Measurements from ENCODE around the gene POLR3A. TPM values are rescaled to one million over a fixed set of nuclear protein-coding genes. Genes with fewer than 3 reads are reported as not detected.

The POLR3A gene
- total RNA-seq, 4 donors from 2014 or later, result 10.0 to 19.4 (median 14.6) TPM

GRCh38 chr10:77973276-77973675 is 56.0 kb downstream of the POLR3A start:
- H3K4me1 ChIP-seq, result peaks cover 5 to 6% of the 10 kb centered on the region in 2 donors
- H3K4me3 ChIP-seq, result no peak overlapping the region
- TF ChIP-seq CTCF (IDR thresholded peaks at IDR 0.05), result no peak
- no peak for TF ChIP-seq POLR2A (IDR thresholded peaks at IDR 0.05)
- intact Hi-C loops (cut with DNase I; ENCODE audit: low total_unique reads), result no loop called here
- no peaks in the 10 kb centered on the region for H3K9me3 ChIP-seq
- H3K27ac ChIP-seq, result peak overlapping the region; percentile 84
- H3K27me3 ChIP-seq, result no peaks in the 10 kb centered on the region
- H3K36me3 ChIP-seq, result no peaks in the 10 kb centered on the region
- DNase-seq, result no peak

- H3K27ac ChIP-seq, result peak overlapping the region; percentile 84
- DNase-seq, result no peak
- TF ChIP-seq CTCF (IDR thresholded peaks at IDR 0.05) (no peak), POLR2A (IDR thresholded peaks at IDR 0.05) (no peak)
- H3K4me3 ChIP-seq, result no peak overlapping the region
- no peaks in the 10 kb centered on the region for H3K36me3 ChIP-seq
- intact Hi-C loops (cut with DNase I; ENCODE audit: low total_unique reads), result no loop called here
- H3K9me3 ChIP-seq, result no peaks in the 10 kb centered on the region
- no peaks in the 10 kb centered on the region for H3K27me3 ChIP-seq
- H3K4me1 ChIP-seq, result peaks cover 5 to 6% of the 10 kb centered on the region in 2 donors
Measured at GRCh38 chr10:77972148-77972547, 57.2 kb downstream of the POLR3A start.

GRCh38 chr10:77971804-77972144 is 57.5 kb downstream of the POLR3A start:
- Histone ChIP-seq H3K4me1 (peaks cover 5 to 6% of the 10 kb centered on the region in 2 donors), H3K9me3 (no peaks in the 10 kb centered on the region), H3K36me3 (no peaks in the 10 kb centered on the region), H3K27me3 (no peaks in the 10 kb centered on the region), H3K4me3 (no peak overlapping the region), H3K27ac (peak overlapping the region; percentile 84)
- no peak for DNase-seq
- intact Hi-C loops (cut with DNase I; ENCODE audit: low total_unique reads), result no loop called here
- TF ChIP-seq POLR2A (IDR thresholded peaks at IDR 0.05) (no peak), CTCF (IDR thresholded peaks at IDR 0.05) (no peak)

- Histone ChIP-seq H3K4me1 (peaks cover 5 to 6% of the 10 kb centered on the region in 2 donors), H3K36me3 (no peaks in the 10 kb centered on the region), H3K4me3 (no peak overlapping the region), H3K9me3 (no peaks in the 10 kb centered on the region), H3K27ac (peak overlapping the region; percentile 84), H3K27me3 (no peaks in the 10 kb centered on the region)
- intact Hi-C loops (cut with DNase I; ENCODE audit: low total_unique reads), result no loop called here
- TF ChIP-seq CTCF (IDR thresholded peaks at IDR 0.05) (no peak), POLR2A (IDR thresholded peaks at IDR 0.05) (no peak)
- DNase-seq, result peak; percentile 79 to 93
Measured at GRCh38 chr10:77970869-77971803, 58.2 kb downstream of the POLR3A start.

GRCh38 chr10:77969114-77969513 is 60.2 kb downstream of the POLR3A start:
- Histone ChIP-seq H3K27ac (peak overlapping the region; percentile 84), H3K27me3 (no peaks in the 10 kb centered on the region), H3K4me3 (no peak overlapping the region), H3K36me3 (no peaks in the 10 kb centered on the region), H3K4me1 (peaks cover 0 to 6% of the 10 kb centered on the region in 2 donors), H3K9me3 (no peaks in the 10 kb centered on the region)
- intact Hi-C loops (cut with DNase I; ENCODE audit: low total_unique reads), result no loop called here
- DNase-seq, result peak; percentile 37 to 45
- TF ChIP-seq POLR2A (IDR thresholded peaks at IDR 0.05) (no peak), CTCF (IDR thresholded peaks at IDR 0.05) (no peak)
